Neural cell (in vitro differentiated cells): Measurements from ENCODE around the gene EBF3.

Experiments
- CTCF ChIP-seq: fragments of 450-650 bp; IDR thresholded peaks from 2 replicates; pipeline ENCODE4 v1.5.1; 2014; ENCODE audit warnings: antibody characterized with exemption, mild to moderate bottlenecking, moderate library complexity; ENCODE audit not compliant: poor library complexity, severe bottlenecking
- EP300 ChIP-seq: fragments of 450-650 bp; conservative IDR thresholded peaks from 2 replicates; pipeline ENCODE4 v1.6.1; 2014; ENCODE audit warnings: antibody characterized with exemption, mild to moderate bottlenecking, moderate library complexity; ENCODE audit not compliant: poor library complexity, severe bottlenecking
- REST ChIP-seq: IDR thresholded peaks from 2 replicates; pipeline ENCODE4 v1.6.1; 2012; ENCODE audit warnings: borderline replicate concordance

- no peak for TF ChIP-seq EP300
- no peak for TF ChIP-seq CTCF
- no peak for TF ChIP-seq REST
Observed at GRCh38 chr10:129950676-129951075, 13.4 kb downstream of the EBF3 start.
